Neural crest cell (in vitro differentiated cells): ENCODE data around the gene QDPR. TPM values are rescaled to one million over a fixed set of nuclear protein-coding genes. Genes with fewer than 3 reads are reported as not detected.

Experiments
- DNase-seq: peaks from one replicate; pipeline ENCODE4 v3.0.0; 2021; ENCODE audit warnings: low read depth, mixed read lengths, low spot score
- H3K27ac Mint-ChIP-seq: one replicate; pipeline ENCODE4 v1.8.0; 2021; ENCODE audit warnings: mild to moderate bottlenecking, mixed read lengths; ENCODE audit not compliant: unreplicated experiment
- H3K27me3 Mint-ChIP-seq: 2 replicates; pipeline ENCODE4 v1.8.0; 2021; ENCODE audit warnings: low read depth, mild to moderate bottlenecking, mixed read lengths
- H3K36me3 Mint-ChIP-seq: 2 replicates; pipeline ENCODE4 v1.8.0; 2021; ENCODE audit warnings: low read depth, mild to moderate bottlenecking, mixed read lengths
- H3K4me1 Mint-ChIP-seq: 2 replicates; pipeline ENCODE4 v1.8.0; 2021; ENCODE audit warnings: mixed read lengths
- H3K4me3 Mint-ChIP-seq: one replicate; pipeline ENCODE4 v1.8.0; 2021; ENCODE audit warnings: mild to moderate bottlenecking, mixed read lengths
- H3K9me3 Mint-ChIP-seq: 2 replicates; pipeline ENCODE4 v1.8.0; 2021; ENCODE audit warnings: mixed read lengths
- CTCF ChIP-seq: fragments of 200-600 bp; sonication (generic); conservative IDR thresholded peaks from 2 replicates; pipeline ENCODE4 v1.5.0; 2021; ENCODE audit warnings: antibody characterized with exemption, mild to moderate bottlenecking
- total RNA-seq: library from RNA; stranded (reverse); gene quantifications from 2 replicates; pipeline ENCODE4 v1.2.1, GENCODE V29; 2021

The QDPR gene
- total RNA-seq, 1 donor from 2014 or later: 46.5 TPM

- no peak for TF ChIP-seq CTCF
- Mint-ChIP-seq H3K27ac (no peak overlapping the region), H3K9me3 (no peaks in the 10 kb centered on the region), H3K36me3 (no peaks in the 10 kb centered on the region), H3K4me3 (no peak overlapping the region), H3K4me1 (no peaks in the 10 kb centered on the region), H3K27me3 (peaks cover 11% of the 10 kb centered on the region)
- no peak for DNase-seq
Measured at GRCh38 chr4:17557880-17558279, 46.0 kb upstream of the QDPR start.

- Mint-ChIP-seq H3K27ac (no peak overlapping the region), H3K36me3 (no peaks in the 10 kb centered on the region), H3K9me3 (no peaks in the 10 kb centered on the region), H3K4me3 (no peak overlapping the region), H3K27me3 (peaks cover 11% of the 10 kb centered on the region), H3K4me1 (peaks cover 7% of the 10 kb centered on the region)
- no peak for DNase-seq
- no peak for TF ChIP-seq CTCF
Measured at GRCh38 chr4:17556498-17556897, 44.6 kb upstream of the QDPR start.

- Mint-ChIP-seq H3K9me3 (no peaks in the 10 kb centered on the region), H3K27ac (no peak overlapping the region), H3K36me3 (no peaks in the 10 kb centered on the region), H3K4me1 (peaks cover 7% of the 10 kb centered on the region), H3K4me3 (no peak overlapping the region), H3K27me3 (peaks cover 11% of the 10 kb centered on the region)
- DNase-seq: no peak
- no peak for TF ChIP-seq CTCF
Measured at GRCh38 chr4:17554568-17554967, 42.7 kb upstream of the QDPR start.

- Mint-ChIP-seq H3K4me1 (peaks cover 12% of the 10 kb centered on the region), H3K9me3 (no peaks in the 10 kb centered on the region), H3K36me3 (no peaks in the 10 kb centered on the region), H3K4me3 (no peak overlapping the region), H3K27ac (no peak overlapping the region), H3K27me3 (peaks cover 11% of the 10 kb centered on the region)
- DNase-seq: no peak
- no peak for TF ChIP-seq CTCF
Measured at GRCh38 chr4:17552427-17552826, 40.5 kb upstream of the QDPR start.

- Mint-ChIP-seq H3K4me1 (peaks cover 18% of the 10 kb centered on the region), H3K27me3 (peaks cover 9% of the 10 kb centered on the region), H3K27ac (no peak overlapping the region), H3K4me3 (no peak overlapping the region), H3K9me3 (no peaks in the 10 kb centered on the region), H3K36me3 (no peaks in the 10 kb centered on the region)
- DNase-seq: no peak
- TF ChIP-seq CTCF: no peak
Measured at GRCh38 chr4:17550549-17550948, 38.7 kb upstream of the QDPR start.

DNA sequence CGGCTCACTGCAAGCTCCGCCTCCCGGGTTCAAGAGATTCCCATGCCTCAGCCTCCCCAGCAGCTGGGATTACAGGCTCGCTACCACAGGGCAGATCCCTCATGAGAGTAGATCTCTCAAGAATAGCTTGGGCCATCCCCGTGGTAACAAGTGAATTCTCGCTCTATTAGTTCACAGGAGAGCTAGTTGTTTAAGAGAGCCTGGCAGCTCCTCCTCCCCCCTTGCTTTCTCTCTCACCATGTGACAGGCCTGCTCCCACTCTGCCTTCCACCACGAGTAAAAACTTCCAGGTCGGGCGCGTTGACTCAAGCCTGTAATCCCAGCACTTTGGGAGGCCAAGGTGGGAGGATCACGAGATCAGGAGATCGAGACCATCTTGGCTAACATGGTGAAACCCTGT, 34.8 kb upstream of the QDPR start:
- DNase-seq: no peak
- H3K36me3 Mint-ChIP-seq: no peaks in the 10 kb centered on the region
- no peaks in the 10 kb centered on the region for H3K27me3 Mint-ChIP-seq
- peak overlapping the region; percentile 55 for H3K27ac Mint-ChIP-seq
- H3K9me3 Mint-ChIP-seq: peaks cover 5% of the 10 kb centered on the region
- TF ChIP-seq CTCF: no peak
- no peak overlapping the region for H3K4me3 Mint-ChIP-seq
- peaks cover 27% of the 10 kb centered on the region for H3K4me1 Mint-ChIP-seq
